A549 (cell line): ENCODE data around the gene PSG7.
"Not testable (repeated sequence)": the region's sequence is repeated elsewhere in the genome, so short reads cannot be mapped to it uniquely, and the experiment has no call there.

ENCODE experiments used
- BHLHE40 ChIP-seq: IDR thresholded peaks from 2 replicates; pipeline ENCODE4 v1.6.1; 2012; ENCODE audit warnings: low read depth, low read length, inconsistent platforms
- CHD2 ChIP-seq: fragments of 150-350 bp; IDR thresholded peaks from 2 replicates; pipeline ENCODE4 v1.6.1; 2014; ENCODE audit warnings: low read length; ENCODE audit not compliant: partially characterized antibody
- ELK1 ChIP-seq: fragments of 150-350 bp; IDR thresholded peaks from 2 replicates; pipeline ENCODE4 v1.6.1; 2014; ENCODE audit warnings: low read depth, mild to moderate bottlenecking, low read length
- EP300 ChIP-seq, 2 experiments: fragments of >200 bp; sonication (Bioruptor Twin); formaldehyde crosslinking; IDR thresholded peaks; 2 replicates in 1 of 2; 3 replicates in 1 of 2; pipeline ENCODE4 v1.6.1; 2016 to 2017
- KDM5A ChIP-seq: fragments of 200-600 bp; sonication (generic); IDR thresholded peaks from 2 replicates; pipeline ENCODE4 v1.6.1; 2016; ENCODE audit warnings: antibody characterized with exemption, mild to moderate bottlenecking
- MAFK ChIP-seq: fragments of 450-650 bp; IDR thresholded peaks from 2 replicates; pipeline ENCODE4 v1.6.1; 2014; ENCODE audit not compliant: partially characterized antibody
- MAX ChIP-seq: IDR thresholded peaks from 2 replicates; pipeline ENCODE4 v1.6.1; 2012
- MAZ ChIP-seq: fragments of 150-350 bp; IDR thresholded peaks from 2 replicates; pipeline ENCODE4 v1.6.1; 2014; ENCODE audit warnings: antibody characterized with exemption, low read depth, low read length, borderline replicate concordance
- MYC ChIP-seq: IDR thresholded peaks from 2 replicates; pipeline ENCODE4 v1.6.1; 2012; ENCODE audit warnings: mild to moderate bottlenecking, inconsistent platforms, low read length, improper control_type of control experiment, borderline replicate concordance
- POLR2A ChIP-seq: IDR thresholded peaks from 2 replicates; pipeline ENCODE4 v1.6.1; 2012; ENCODE audit warnings: mild to moderate bottlenecking, low read length
- POLR2AphosphoS2 ChIP-seq: conservative IDR thresholded peaks from 2 replicates; pipeline ENCODE4 v1.6.1; 2012; ENCODE audit warnings: low read length, improper control_type of control experiment, inconsistent platforms
- REST ChIP-seq: fragments of 200-600 bp; sonication (generic); IDR thresholded peaks from 2 replicates; pipeline ENCODE4 v1.6.1; 2016; ENCODE audit warnings: antibody characterized with exemption, mild to moderate bottlenecking, moderate library complexity
- TF ChIP-seq, protein P1 (sequence below): fragments of >200 bp; sonication (Bioruptor Twin); formaldehyde crosslinking; IDR thresholded peaks from 3 replicates; pipeline ENCODE4 v1.5.1; 2016

DNA sequence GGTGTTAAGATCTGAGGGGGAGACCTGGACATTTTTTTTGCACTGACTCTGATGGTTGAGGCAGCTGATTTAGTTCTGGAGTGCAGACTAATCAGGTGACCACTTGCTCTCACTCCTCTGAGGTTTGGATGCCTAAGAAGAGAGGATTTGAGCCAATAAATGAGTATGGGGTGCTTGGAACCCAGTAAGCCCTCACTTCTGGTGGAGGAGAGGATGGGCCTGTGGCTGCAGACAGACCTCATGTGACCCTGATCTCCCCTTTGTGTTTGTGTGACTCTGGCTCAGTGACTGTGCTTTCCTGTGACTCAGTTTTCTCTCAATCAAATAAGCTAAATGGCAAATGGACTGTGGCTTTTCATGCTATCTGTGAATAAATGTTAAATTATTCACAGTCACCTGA lies 2.8 kb downstream of the PSG7 start:
- TF ChIP-seq MAX; KDM5A; CHD2; MAZ; REST; EP300 (IDR thresholded peaks at IDR 0.05); ELK1; POLR2AphosphoS2; MYC; BHLHE40; POLR2A; MAFK: not testable (repeated sequence)
- TF ChIP-seq, protein P1, sequence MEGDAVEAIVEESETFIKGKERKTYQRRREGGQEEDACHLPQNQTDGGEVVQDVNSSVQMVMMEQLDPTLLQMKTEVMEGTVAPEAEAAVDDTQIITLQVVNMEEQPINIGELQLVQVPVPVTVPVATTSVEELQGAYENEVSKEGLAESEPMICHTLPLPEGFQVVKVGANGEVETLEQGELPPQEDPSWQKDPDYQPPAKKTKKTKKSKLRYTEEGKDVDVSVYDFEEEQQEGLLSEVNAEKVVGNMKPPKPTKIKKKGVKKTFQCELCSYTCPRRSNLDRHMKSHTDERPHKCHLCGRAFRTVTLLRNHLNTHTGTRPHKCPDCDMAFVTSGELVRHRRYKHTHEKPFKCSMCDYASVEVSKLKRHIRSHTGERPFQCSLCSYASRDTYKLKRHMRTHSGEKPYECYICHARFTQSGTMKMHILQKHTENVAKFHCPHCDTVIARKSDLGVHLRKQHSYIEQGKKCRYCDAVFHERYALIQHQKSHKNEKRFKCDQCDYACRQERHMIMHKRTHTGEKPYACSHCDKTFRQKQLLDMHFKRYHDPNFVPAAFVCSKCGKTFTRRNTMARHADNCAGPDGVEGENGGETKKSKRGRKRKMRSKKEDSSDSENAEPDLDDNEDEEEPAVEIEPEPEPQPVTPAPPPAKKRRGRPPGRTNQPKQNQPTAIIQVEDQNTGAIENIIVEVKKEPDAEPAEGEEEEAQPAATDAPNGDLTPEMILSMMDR = not testable (repeated sequence)
